Keratinocyte (primary cell): ENCODE measurements around the gene ITGB1. TPM values are rescaled to one million over a fixed set of nuclear protein-coding genes. Genes with fewer than 3 reads are reported as not detected.

Experiments used
- DNase-seq: peaks from one replicate; pipeline ENCODE4 v3.0.0-alpha.2; 2011; ENCODE audit warnings: low read depth, missing footprints, low spot score
- FAIRE-seq: peaks from 2 replicates; lab custom pipeline; 2011; peaks lifted over from hg19 to GRCh38; lab: Jason Lieb, UNC
- H2AFZ ChIP-seq: 2 replicates; pipeline ENCODE4 v1.6.0; 2012; ENCODE audit warnings: low read length, control low read depth, inconsistent platforms; ENCODE audit not compliant: control insufficient read depth
- H3K27ac ChIP-seq: 2 replicates; pipeline ENCODE4 v1.5.1; 2011; ENCODE audit warnings: low read length; ENCODE audit not compliant: control insufficient read depth, insufficient read depth
- H3K27me3 ChIP-seq: 3 replicates; pipeline ENCODE4 v1.6.0; 2011; ENCODE audit warnings: low read length; ENCODE audit not compliant: control insufficient read depth, insufficient read depth; ENCODE audit errors: extremely low read depth
- H3K36me3 ChIP-seq, 2 experiments: 2 replicates in 1 of 2; 3 replicates in 1 of 2; pipeline ENCODE4 v1.5.1; 2011; ENCODE audit warnings: low read length in 2 of 2, mild to moderate bottlenecking in 1 of 2; ENCODE audit not compliant: control insufficient read depth in 2 of 2, insufficient read depth in 2 of 2; ENCODE audit errors: extremely low read depth in 1 of 2
- H3K4me1 ChIP-seq: 3 replicates; pipeline ENCODE4 v1.5.1; 2011; ENCODE audit warnings: low read length; ENCODE audit not compliant: control insufficient read depth, insufficient read depth; ENCODE audit errors: extremely low read depth
- H3K4me2 ChIP-seq: 3 replicates; pipeline ENCODE4 v1.6.0; 2011; ENCODE audit warnings: low read depth, low read length; ENCODE audit not compliant: control insufficient read depth, insufficient read depth; ENCODE audit errors: extremely low read depth
- H3K4me3 ChIP-seq, 3 experiments: fragments of 200-600 bp in 1 of 3; sonication (generic) in 1 of 3; 2 replicates in 2 of 3; 3 replicates in 1 of 3; pipeline ENCODE4 v1.5.1; 2011 to 2016; ENCODE audit warnings: low read length in 3 of 3, mild to moderate bottlenecking in 3 of 3, control low read depth in 2 of 3, inconsistent platforms in 1 of 3, low read depth in 1 of 3, mixed read lengths in 1 of 3, mixed run types in 1 of 3, moderate library complexity in 1 of 3; ENCODE audit not compliant: control insufficient read depth in 2 of 3, insufficient read depth in 2 of 3; ENCODE audit errors: extremely low read depth in 1 of 3
- H3K79me2 ChIP-seq: 2 replicates; pipeline ENCODE4 v1.6.0; 2012; ENCODE audit warnings: low read length; ENCODE audit not compliant: control insufficient read depth, insufficient read depth
- H3K9ac ChIP-seq: 3 replicates; pipeline ENCODE4 v1.6.0; 2011; ENCODE audit warnings: low read length; ENCODE audit not compliant: control insufficient read depth, insufficient read depth; ENCODE audit errors: extremely low read depth
- H3K9me1 ChIP-seq: 3 replicates; pipeline ENCODE4 v1.6.0; 2011; ENCODE audit warnings: low read length; ENCODE audit not compliant: control insufficient read depth, insufficient read depth; ENCODE audit errors: extremely low read depth
- H3K9me3 ChIP-seq: 2 replicates; pipeline ENCODE4 v1.5.1; 2012; ENCODE audit warnings: low read depth, low read length; ENCODE audit not compliant: control insufficient read depth
- H4K20me1 ChIP-seq: 3 replicates; pipeline ENCODE4 v1.6.0; 2011; ENCODE audit warnings: low read length; ENCODE audit not compliant: control insufficient read depth, insufficient read depth; ENCODE audit errors: extremely low read depth
- EZH2 ChIP-seq: IDR thresholded peaks from one replicate; pipeline ENCODE4 v1.6.1; 2012; ENCODE audit warnings: inconsistent platforms, mild to moderate bottlenecking, low read length, moderate library complexity
- dilution Hi-C: fragments of 300-500 bp; cut with MboI; formaldehyde crosslinking; loops from one replicate; pipeline ENCODE4 v1.7.0; 2020; ENCODE audit warnings: low sequenced_read_pairs; ENCODE audit not compliant: extremely low pct_ligation_motif_present
- polyA plus RNA-seq, 5 experiments: library from polyadenylated mRNA; depleted of rRNA in 3 of 5; stranded (reverse) in 3 of 5; stranded (forward) in 1 of 5; unstranded in 1 of 5; fragments of >200 nt; gene quantifications; 1 replicate in 1 of 5; 2 replicates in 3 of 5; 3 replicates in 1 of 5; pipeline versions ENCODE4 v1.2.1 to v1.2.3, GENCODE V29; 2011 to 2012; ENCODE audit warnings: missing spikeins in 2 of 5, low read depth in 1 of 5, low replicate concordance in 1 of 5
- TF ChIP-seq, protein P1 (sequence below), 3 experiments: IDR thresholded peaks in 1 of 3; conservative IDR thresholded peaks in 1 of 3; optimal IDR thresholded peaks in 1 of 3; 2 replicates in 2 of 3; 3 replicates in 1 of 3; pipeline versions ENCODE3 to v1.5.1; 2011; ENCODE audit warnings: low read length in 3 of 3, mild to moderate bottlenecking in 3 of 3, moderate library complexity in 2 of 3, control low read depth in 1 of 3, inconsistent platforms in 1 of 3; ENCODE audit not compliant: insufficient read depth in 2 of 3; ENCODE audit errors: extremely low read depth in 1 of 3

Gene ITGB1
- polyA plus RNA-seq, 1 donor (not counting 4 experiments of a cell fraction or from before 2014, with no cell fraction given) = 1,445 TPM

DNA sequence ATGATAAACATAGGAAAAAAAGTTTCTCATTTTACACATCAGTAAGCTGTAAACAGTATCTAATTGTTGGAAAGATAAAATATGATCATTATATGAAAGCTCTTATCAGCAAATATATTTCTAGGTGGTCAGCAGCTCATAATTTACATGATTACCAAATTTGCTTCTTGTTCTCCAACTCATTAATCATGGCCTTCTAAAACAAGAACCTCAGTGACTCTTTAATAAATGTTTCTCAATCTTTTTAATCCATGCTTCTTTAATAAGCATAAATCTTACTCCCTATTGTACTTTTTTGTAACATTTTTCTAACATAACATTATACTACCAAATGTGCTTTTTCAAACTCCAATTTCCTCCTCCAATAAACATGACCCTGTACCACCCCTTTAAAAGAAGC is 5.9 kb downstream of the ITGB1 start:
- peaks cover 40% of the 10 kb centered on the region for H4K20me1 ChIP-seq
- H3K9ac ChIP-seq = peak overlapping the region; percentile 28
- peaks cover 4 to 16% of the 10 kb centered on the region in 2 experiments for H3K36me3 ChIP-seq
- DNase-seq (no peak), FAIRE-seq (no peak)
- peak overlapping the region; percentile 65 for H3K27ac ChIP-seq
- peaks cover 100% of the 10 kb centered on the region for H3K79me2 ChIP-seq
- dilution Hi-C loops = no loop called here
- H3K9me3 ChIP-seq = no peaks in the 10 kb centered on the region
- H3K4me1 ChIP-seq = peaks cover 73% of the 10 kb centered on the region
- H3K9me1 ChIP-seq = peaks cover 2% of the 10 kb centered on the region
- peak overlapping the region; percentile 75 for H3K4me2 ChIP-seq
- no peak overlapping the region for H2AFZ ChIP-seq
- H3K4me3 ChIP-seq = peak overlapping the region; percentile 24 to 95 (median 60)
- no peaks in the 10 kb centered on the region for H3K27me3 ChIP-seq
- TF ChIP-seq, protein P1, sequence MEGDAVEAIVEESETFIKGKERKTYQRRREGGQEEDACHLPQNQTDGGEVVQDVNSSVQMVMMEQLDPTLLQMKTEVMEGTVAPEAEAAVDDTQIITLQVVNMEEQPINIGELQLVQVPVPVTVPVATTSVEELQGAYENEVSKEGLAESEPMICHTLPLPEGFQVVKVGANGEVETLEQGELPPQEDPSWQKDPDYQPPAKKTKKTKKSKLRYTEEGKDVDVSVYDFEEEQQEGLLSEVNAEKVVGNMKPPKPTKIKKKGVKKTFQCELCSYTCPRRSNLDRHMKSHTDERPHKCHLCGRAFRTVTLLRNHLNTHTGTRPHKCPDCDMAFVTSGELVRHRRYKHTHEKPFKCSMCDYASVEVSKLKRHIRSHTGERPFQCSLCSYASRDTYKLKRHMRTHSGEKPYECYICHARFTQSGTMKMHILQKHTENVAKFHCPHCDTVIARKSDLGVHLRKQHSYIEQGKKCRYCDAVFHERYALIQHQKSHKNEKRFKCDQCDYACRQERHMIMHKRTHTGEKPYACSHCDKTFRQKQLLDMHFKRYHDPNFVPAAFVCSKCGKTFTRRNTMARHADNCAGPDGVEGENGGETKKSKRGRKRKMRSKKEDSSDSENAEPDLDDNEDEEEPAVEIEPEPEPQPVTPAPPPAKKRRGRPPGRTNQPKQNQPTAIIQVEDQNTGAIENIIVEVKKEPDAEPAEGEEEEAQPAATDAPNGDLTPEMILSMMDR (optimal IDR thresholded peaks at IDR 0.05 in 1 of 3, IDR thresholded peaks at IDR 0.05 in 1 of 3, conservative IDR thresholded peaks at IDR 0.05 in 1 of 3; ENCODE audit: extremely low read depth in 1 of 3, insufficient read depth in 2 of 3, low read length in 3 of 3) = no peak
- no peak for TF ChIP-seq EZH2

DNA sequence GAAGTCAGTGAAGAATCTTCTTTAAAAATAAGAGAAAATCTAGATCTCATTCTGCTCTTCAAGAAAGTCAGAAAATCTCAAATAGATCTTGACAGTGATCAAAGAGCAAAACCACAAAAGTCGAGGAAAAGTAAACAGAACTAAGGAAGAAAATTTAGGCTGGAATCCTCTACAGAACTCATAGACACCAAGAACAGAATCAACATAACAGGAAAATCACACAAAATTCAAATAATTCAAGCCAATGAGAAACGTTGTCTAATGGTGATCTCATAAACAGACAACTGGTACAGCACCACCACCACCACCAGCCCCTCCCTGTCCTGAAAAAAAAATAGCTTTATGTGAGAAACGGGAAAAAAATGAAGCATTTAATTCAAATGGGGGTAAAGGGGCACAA is 6.9 kb downstream of the ITGB1 start:
- H4K20me1 ChIP-seq = peaks cover 40% of the 10 kb centered on the region
- TF ChIP-seq, protein P1 (optimal IDR thresholded peaks at IDR 0.05 in 1 of 3, IDR thresholded peaks at IDR 0.05 in 1 of 3, conservative IDR thresholded peaks at IDR 0.05 in 1 of 3; ENCODE audit: extremely low read depth in 1 of 3, insufficient read depth in 2 of 3, low read length in 3 of 3) = no peak
- no peak for TF ChIP-seq EZH2
- FAIRE-seq = no peak

More for the DNA sequence above, 6.9 kb downstream of the ITGB1 start:
- peak overlapping the region; percentile 28 for H3K9ac ChIP-seq
- H2AFZ ChIP-seq = no peak overlapping the region
- no peaks in the 10 kb centered on the region for H3K27me3 ChIP-seq
- H3K4me2 ChIP-seq = peak overlapping the region; percentile 75
- H3K27ac ChIP-seq = peak overlapping the region; percentile 65
- H3K36me3 ChIP-seq = peaks cover 4 to 16% of the 10 kb centered on the region in 2 experiments
- H3K79me2 ChIP-seq = peaks cover 100% of the 10 kb centered on the region
- dilution Hi-C loops = no loop called here
- H3K9me1 ChIP-seq = peaks cover 3% of the 10 kb centered on the region
- peaks cover 81% of the 10 kb centered on the region for H3K4me1 ChIP-seq
- H3K4me3 ChIP-seq = peak overlapping the region; percentile 18 to 60 (median 24)
- no peak for DNase-seq
- no peaks in the 10 kb centered on the region for H3K9me3 ChIP-seq
